Measurements from ENCODE around the gene CFAP70.

DNA sequence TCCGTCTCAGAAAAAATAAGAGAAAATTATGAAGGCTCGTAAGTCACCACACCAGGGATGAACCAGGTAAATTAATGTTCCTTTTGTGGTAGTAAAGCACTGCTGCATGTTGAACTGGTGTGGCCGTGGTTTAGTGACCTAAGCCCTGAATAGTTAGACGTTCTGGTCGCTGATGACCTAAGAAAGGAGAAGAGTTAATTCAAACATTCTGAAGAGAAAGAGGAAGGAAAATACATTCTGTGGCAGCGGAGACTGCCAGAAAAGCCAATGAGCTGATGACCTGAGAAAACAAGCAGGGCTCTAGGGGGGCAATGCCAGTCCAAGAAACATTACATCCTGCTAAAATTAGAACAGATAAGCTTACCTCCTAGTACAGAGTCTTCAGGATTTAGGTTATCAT lies 129.1 kb downstream of the CFAP70 start:
- TF ChIP-seq POLR2A (IDR thresholded peaks at IDR 0.05) (no peak), EP300 (IDR thresholded peaks at IDR 0.05) (no peak), POLR2AphosphoS5 (IDR thresholded peaks at IDR 0.05) (no peak)
- TF ChIP-seq, protein P1, sequence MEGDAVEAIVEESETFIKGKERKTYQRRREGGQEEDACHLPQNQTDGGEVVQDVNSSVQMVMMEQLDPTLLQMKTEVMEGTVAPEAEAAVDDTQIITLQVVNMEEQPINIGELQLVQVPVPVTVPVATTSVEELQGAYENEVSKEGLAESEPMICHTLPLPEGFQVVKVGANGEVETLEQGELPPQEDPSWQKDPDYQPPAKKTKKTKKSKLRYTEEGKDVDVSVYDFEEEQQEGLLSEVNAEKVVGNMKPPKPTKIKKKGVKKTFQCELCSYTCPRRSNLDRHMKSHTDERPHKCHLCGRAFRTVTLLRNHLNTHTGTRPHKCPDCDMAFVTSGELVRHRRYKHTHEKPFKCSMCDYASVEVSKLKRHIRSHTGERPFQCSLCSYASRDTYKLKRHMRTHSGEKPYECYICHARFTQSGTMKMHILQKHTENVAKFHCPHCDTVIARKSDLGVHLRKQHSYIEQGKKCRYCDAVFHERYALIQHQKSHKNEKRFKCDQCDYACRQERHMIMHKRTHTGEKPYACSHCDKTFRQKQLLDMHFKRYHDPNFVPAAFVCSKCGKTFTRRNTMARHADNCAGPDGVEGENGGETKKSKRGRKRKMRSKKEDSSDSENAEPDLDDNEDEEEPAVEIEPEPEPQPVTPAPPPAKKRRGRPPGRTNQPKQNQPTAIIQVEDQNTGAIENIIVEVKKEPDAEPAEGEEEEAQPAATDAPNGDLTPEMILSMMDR (IDR thresholded peaks at IDR 0.05) = no peak
